Measurements from ENCODE around the gene BEGAIN. TPM values are rescaled to one million over a fixed set of nuclear protein-coding genes. Genes with fewer than 3 reads are reported as not detected.

The BEGAIN gene
- total and polyA plus RNA-seq, 9 donors = 2.0 to 7.9 (median 4.5) TPM

GRCh38 chr14:100567009-100567876, 20.0 kb downstream of the BEGAIN start:
- WGBS (ENCODE audit: insufficient coverage) = 2% methylated on average over 46 of the region's 70 CpGs

GRCh38 chr14:100566586-100566985, 20.6 kb downstream of the BEGAIN start:
- DNase-seq = no peak
- 94% methylated on average over 2 of the region's 4 CpGs for WGBS (ENCODE audit: insufficient coverage)
- no peak overlapping the region for H3K27ac ChIP-seq (ENCODE audit: low read length)
- no peak overlapping the region for H3K4me3 ChIP-seq (ENCODE audit: low read length)
- no peaks in the 10 kb centered on the region for H3K36me3 ChIP-seq (ENCODE audit: control insufficient read depth, insufficient read depth, low read length)
- H3K9me3 ChIP-seq (replicated peaks; ENCODE audit: control insufficient read depth, low read depth, low read length) = no peaks in the 10 kb centered on the region
- H3K27me3 ChIP-seq (ENCODE audit: control insufficient read depth, insufficient read depth, low read length) = peaks cover 70% of the 10 kb centered on the region
- H3K4me1 ChIP-seq (ENCODE audit: control insufficient read depth, insufficient read depth, low read length) = peaks cover 18% of the 10 kb centered on the region

More at GRCh38 chr14:100567009-100567876, 20.0 kb downstream of the BEGAIN start:
- Histone ChIP-seq H3K9me3 (replicated peaks; ENCODE audit: control insufficient read depth, low read depth, low read length) (no peaks in the 10 kb centered on the region), H3K36me3 (ENCODE audit: control insufficient read depth, insufficient read depth, low read length) (no peaks in the 10 kb centered on the region), H3K4me3 (ENCODE audit: low read length) (peak overlapping the region; percentile 33), H3K4me1 (ENCODE audit: control insufficient read depth, insufficient read depth, low read length) (peaks cover 18% of the 10 kb centered on the region), H3K27me3 (ENCODE audit: control insufficient read depth, insufficient read depth, low read length) (peaks cover 76% of the 10 kb centered on the region), H3K27ac (ENCODE audit: low read length) (no peak overlapping the region)
- DNase-seq = no peak

GRCh38 chr14:100566119-100566518, 21.1 kb downstream of the BEGAIN start:
- Histone ChIP-seq H3K9me3 (replicated peaks; ENCODE audit: control insufficient read depth, low read depth, low read length) (no peaks in the 10 kb centered on the region), H3K36me3 (ENCODE audit: control insufficient read depth, insufficient read depth, low read length) (no peaks in the 10 kb centered on the region), H3K27ac (ENCODE audit: low read length) (no peak overlapping the region), H3K27me3 (ENCODE audit: control insufficient read depth, insufficient read depth, low read length) (peaks cover 66% of the 10 kb centered on the region), H3K4me3 (ENCODE audit: low read length) (no peak overlapping the region), H3K4me1 (ENCODE audit: control insufficient read depth, insufficient read depth, low read length) (peaks cover 18% of the 10 kb centered on the region)
- no peak for DNase-seq
- 90% methylated on average over 10 of the region's 11 CpGs for WGBS (ENCODE audit: insufficient coverage)

GRCh38 chr14:100565650-100566049, 21.6 kb downstream of the BEGAIN start:
- no peak overlapping the region for H3K4me3 ChIP-seq (ENCODE audit: low read length)
- peaks cover 18% of the 10 kb centered on the region for H3K4me1 ChIP-seq (ENCODE audit: control insufficient read depth, insufficient read depth, low read length)
- H3K36me3 ChIP-seq (ENCODE audit: control insufficient read depth, insufficient read depth, low read length) = no peaks in the 10 kb centered on the region
- H3K27me3 ChIP-seq (ENCODE audit: control insufficient read depth, insufficient read depth, low read length) = peaks cover 61% of the 10 kb centered on the region
- DNase-seq = no peak
- WGBS (ENCODE audit: insufficient coverage) = 90% methylated on average over 2 of the region's 3 CpGs
- H3K27ac ChIP-seq (ENCODE audit: low read length) = no peak overlapping the region
- H3K9me3 ChIP-seq (replicated peaks; ENCODE audit: control insufficient read depth, low read depth, low read length) = no peaks in the 10 kb centered on the region

GRCh38 chr14:100564512-100564911, 22.7 kb downstream of the BEGAIN start:
- Histone ChIP-seq H3K27ac (ENCODE audit: low read length) (no peak overlapping the region), H3K27me3 (ENCODE audit: control insufficient read depth, insufficient read depth, low read length) (peaks cover 50% of the 10 kb centered on the region), H3K9me3 (replicated peaks; ENCODE audit: control insufficient read depth, low read depth, low read length) (no peaks in the 10 kb centered on the region), H3K36me3 (ENCODE audit: control insufficient read depth, insufficient read depth, low read length) (no peaks in the 10 kb centered on the region), H3K4me1 (ENCODE audit: control insufficient read depth, insufficient read depth, low read length) (peaks cover 15% of the 10 kb centered on the region), H3K4me3 (ENCODE audit: low read length) (no peak overlapping the region)
- no peak for DNase-seq
- 60% methylated on average over 6 of the region's 6 CpGs for WGBS (ENCODE audit: insufficient coverage)

- no peaks in the 10 kb centered on the region for H3K36me3 ChIP-seq (ENCODE audit: control insufficient read depth, insufficient read depth, low read length)
- no peak for DNase-seq
- H3K27me3 ChIP-seq (ENCODE audit: control insufficient read depth, insufficient read depth, low read length) = peaks cover 36% of the 10 kb centered on the region
- peaks cover 6% of the 10 kb centered on the region for H3K4me1 ChIP-seq (ENCODE audit: control insufficient read depth, insufficient read depth, low read length)
- WGBS (ENCODE audit: insufficient coverage) = 84% methylated on average over 11 of the region's 18 CpGs
- no peak overlapping the region for H3K27ac ChIP-seq (ENCODE audit: low read length)
- H3K4me3 ChIP-seq (ENCODE audit: low read length) = no peak overlapping the region
- H3K9me3 ChIP-seq (replicated peaks; ENCODE audit: control insufficient read depth, low read depth, low read length) = no peaks in the 10 kb centered on the region
These were observed 24.5 kb downstream of the BEGAIN start for GRCh38 chr14:100562751-100563150.

- H3K27ac ChIP-seq (ENCODE audit: low read length) = no peak overlapping the region
- H3K4me3 ChIP-seq (ENCODE audit: low read length) = no peak overlapping the region
- H3K4me1 ChIP-seq (ENCODE audit: control insufficient read depth, insufficient read depth, low read length) = peaks cover 10% of the 10 kb centered on the region
- no peak for DNase-seq
- no peaks in the 10 kb centered on the region for H3K9me3 ChIP-seq (replicated peaks; ENCODE audit: control insufficient read depth, low read depth, low read length)
- H3K27me3 ChIP-seq (ENCODE audit: control insufficient read depth, insufficient read depth, low read length) = peaks cover 23% of the 10 kb centered on the region
- 59% methylated on average over 12 of the region's 15 CpGs for WGBS (ENCODE audit: insufficient coverage)
- H3K36me3 ChIP-seq (ENCODE audit: control insufficient read depth, insufficient read depth, low read length) = no peaks in the 10 kb centered on the region
These were observed 26.2 kb downstream of the BEGAIN start for GRCh38 chr14:100561005-100561404.

- Histone ChIP-seq H3K36me3 (ENCODE audit: control insufficient read depth, insufficient read depth, low read length) (no peaks in the 10 kb centered on the region), H3K27ac (ENCODE audit: low read length) (no peak overlapping the region), H3K9me3 (replicated peaks; ENCODE audit: control insufficient read depth, low read depth, low read length) (no peaks in the 10 kb centered on the region), H3K4me1 (ENCODE audit: control insufficient read depth, insufficient read depth, low read length) (peaks cover 10% of the 10 kb centered on the region), H3K27me3 (ENCODE audit: control insufficient read depth, insufficient read depth, low read length) (peaks cover 17% of the 10 kb centered on the region), H3K4me3 (ENCODE audit: low read length) (no peak overlapping the region)
- DNase-seq = no peak
- WGBS (ENCODE audit: insufficient coverage) = 88% methylated on average over 6 of the region's 9 CpGs
These were observed 26.7 kb downstream of the BEGAIN start for GRCh38 chr14:100560471-100560870.

- no peak overlapping the region for H3K27ac ChIP-seq (ENCODE audit: low read length)
- DNase-seq = no peak
- H3K4me3 ChIP-seq (ENCODE audit: low read length) = no peak overlapping the region
- 79% methylated on average over 9 of the region's 9 CpGs for WGBS (ENCODE audit: insufficient coverage)
- H3K9me3 ChIP-seq (replicated peaks; ENCODE audit: control insufficient read depth, low read depth, low read length) = no peaks in the 10 kb centered on the region
- no peaks in the 10 kb centered on the region for H3K36me3 ChIP-seq (ENCODE audit: control insufficient read depth, insufficient read depth, low read length)
- peaks cover 11% of the 10 kb centered on the region for H3K27me3 ChIP-seq (ENCODE audit: control insufficient read depth, insufficient read depth, low read length)
- H3K4me1 ChIP-seq (ENCODE audit: control insufficient read depth, insufficient read depth, low read length) = peaks cover 12% of the 10 kb centered on the region
These were observed 27.8 kb downstream of the BEGAIN start for GRCh38 chr14:100559455-100559854.

- no peak for DNase-seq
- Histone ChIP-seq H3K9me3 (replicated peaks; ENCODE audit: control insufficient read depth, low read depth, low read length) (no peaks in the 10 kb centered on the region), H3K36me3 (ENCODE audit: control insufficient read depth, insufficient read depth, low read length) (no peaks in the 10 kb centered on the region), H3K4me3 (ENCODE audit: low read length) (no peak overlapping the region), H3K4me1 (ENCODE audit: control insufficient read depth, insufficient read depth, low read length) (peaks cover 17% of the 10 kb centered on the region), H3K27me3 (ENCODE audit: control insufficient read depth, insufficient read depth, low read length) (peaks cover 10% of the 10 kb centered on the region), H3K27ac (ENCODE audit: low read length) (no peak overlapping the region)
- 83% methylated on average over 2 of the region's 8 CpGs for WGBS (ENCODE audit: insufficient coverage)
These were observed 28.3 kb downstream of the BEGAIN start for GRCh38 chr14:100558966-100559365.
